HT1080 (cell line): ENCODE data around the gene KCNJ13. TPM values are rescaled to one million over a fixed set of nuclear protein-coding genes. Genes with fewer than 3 reads are reported as not detected.

Source experiments
- DNase-seq: peaks from one replicate; pipeline ENCODE4 v3.0.0-alpha.2; 2015; ENCODE audit warnings: low read depth
- polyA plus RNA-seq, 2 experiments: library from polyadenylated mRNA; depleted of rRNA; stranded (reverse); fragments of >200 nt; gene quantifications; 2 replicates each; pipeline ENCODE4 v1.2.3, GENCODE V29; 2015
- total RNA-seq: library from RNA; depleted of rRNA; stranded (reverse); fragments of >200 nt; shearing (Covaris generic); gene quantifications from 2 replicates; pipeline ENCODE4 v1.2.3, GENCODE V29; 2014; rRNA removed

Gene KCNJ13
- not detected in 2 replicates for total RNA-seq
- polyA plus RNA-seq (2015; cell fraction: cytosol; rRNA removed), result not detected in 2 replicates
- not detected in 2 replicates for polyA plus RNA-seq (2015; cell fraction: nucleus; rRNA removed)

DNA sequence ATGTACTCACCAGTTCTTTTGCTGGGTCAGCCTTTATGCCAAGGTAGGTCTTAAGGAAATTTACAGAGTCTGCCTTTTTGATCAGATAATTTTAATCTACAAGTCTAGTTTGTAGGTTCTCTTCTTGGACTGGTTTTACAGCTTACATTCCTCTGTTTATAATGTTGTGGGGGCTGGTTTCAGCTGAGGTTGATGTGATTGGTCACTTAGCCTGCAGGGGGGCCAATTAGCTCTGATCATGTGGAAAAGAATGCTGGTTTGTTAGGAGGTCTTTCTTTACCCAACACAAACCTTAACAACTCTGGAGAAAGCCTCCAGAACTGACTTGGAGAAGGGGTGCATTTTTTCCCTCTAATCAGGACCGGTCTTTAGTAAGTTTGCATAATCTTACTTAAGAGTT, at the start of gene KCNJ13:
TSS of gene KCNJ13 (minus strand) at position 131 of the 400 bp plus-strand sequence. CDS start 5,203 bp downstream, outside the sequence.
- no peak for DNase-seq

DNA sequence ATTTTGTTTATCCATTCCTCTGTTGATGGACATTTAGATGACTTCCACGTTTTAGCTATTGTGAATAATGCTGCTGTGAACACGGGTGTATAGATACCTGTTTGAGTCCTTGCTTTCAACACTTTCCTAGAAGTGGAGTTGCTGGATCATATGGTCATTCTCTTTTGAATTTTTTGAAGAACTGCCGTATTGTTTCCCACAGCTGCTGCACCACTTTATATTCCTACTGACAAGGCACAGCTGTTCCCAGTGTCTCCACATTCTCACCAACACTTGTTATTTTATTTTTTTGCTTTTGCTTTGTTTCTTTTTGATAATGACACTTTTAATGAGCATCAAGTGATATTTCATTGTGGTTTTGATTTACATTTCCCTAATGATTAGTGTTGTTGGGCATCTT, 41.4 kb upstream of the KCNJ13 start:
- no peak for DNase-seq

DNA sequence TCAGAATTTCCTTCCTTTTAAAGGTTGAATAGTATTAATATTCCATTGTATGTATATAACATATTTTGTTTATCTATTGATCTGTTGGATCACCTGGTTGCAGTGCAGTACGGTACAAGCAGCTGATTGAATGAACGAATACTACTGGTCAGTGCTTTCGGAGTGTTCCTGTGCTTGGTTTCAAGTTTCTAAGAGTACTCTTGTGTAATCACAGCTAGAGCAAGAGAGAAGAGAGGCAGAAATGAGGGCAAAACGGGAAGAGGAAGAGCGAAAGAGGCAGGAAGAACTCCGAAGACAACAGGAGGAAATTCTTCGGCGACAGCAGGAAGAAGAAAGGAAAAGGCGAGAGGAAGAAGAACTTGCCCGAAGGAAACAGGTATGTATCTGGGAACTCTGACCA, 40.3 kb upstream of the KCNJ13 start:
- DNase-seq, result no peak

DNA sequence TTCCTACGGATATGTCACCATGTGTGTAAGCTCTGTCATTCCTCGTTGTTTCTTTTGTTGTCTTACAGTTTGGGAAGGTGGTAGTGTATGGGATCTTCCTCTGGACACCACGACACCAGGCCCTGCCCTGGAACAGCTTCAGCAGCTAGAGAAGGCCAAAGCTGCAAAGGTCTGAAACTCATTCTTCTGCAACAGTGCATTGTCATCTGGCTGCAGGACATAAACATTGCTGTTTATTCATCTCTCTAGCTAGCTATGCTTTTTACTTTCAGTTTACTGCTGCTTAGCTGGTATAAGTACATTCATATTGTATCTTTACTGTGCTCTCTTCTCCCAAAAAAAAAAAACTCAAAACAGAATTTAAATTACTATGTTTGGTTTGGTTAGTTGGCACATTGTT, 39.2 kb upstream of the KCNJ13 start:
- no peak for DNase-seq

DNA sequence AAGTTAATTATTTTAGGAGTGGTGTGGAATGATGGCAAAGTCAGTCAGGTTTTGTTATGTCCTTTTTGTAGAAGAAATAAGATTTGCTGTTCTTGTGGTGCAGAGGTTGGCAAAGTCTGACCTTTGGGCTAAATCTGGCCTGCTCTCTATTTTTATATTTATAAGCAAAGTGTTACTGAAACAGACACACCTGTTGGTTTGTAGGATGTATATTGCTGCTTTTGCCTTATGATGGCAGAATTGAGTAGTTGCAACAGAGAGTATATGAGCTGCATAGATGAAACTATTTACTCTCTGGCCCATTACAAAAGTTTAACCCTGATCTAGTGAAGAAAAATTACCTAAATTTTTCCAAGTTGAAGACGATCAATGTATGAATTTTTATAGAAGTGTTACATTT, 34.1 kb upstream of the KCNJ13 start:
- no peak for DNase-seq

DNA sequence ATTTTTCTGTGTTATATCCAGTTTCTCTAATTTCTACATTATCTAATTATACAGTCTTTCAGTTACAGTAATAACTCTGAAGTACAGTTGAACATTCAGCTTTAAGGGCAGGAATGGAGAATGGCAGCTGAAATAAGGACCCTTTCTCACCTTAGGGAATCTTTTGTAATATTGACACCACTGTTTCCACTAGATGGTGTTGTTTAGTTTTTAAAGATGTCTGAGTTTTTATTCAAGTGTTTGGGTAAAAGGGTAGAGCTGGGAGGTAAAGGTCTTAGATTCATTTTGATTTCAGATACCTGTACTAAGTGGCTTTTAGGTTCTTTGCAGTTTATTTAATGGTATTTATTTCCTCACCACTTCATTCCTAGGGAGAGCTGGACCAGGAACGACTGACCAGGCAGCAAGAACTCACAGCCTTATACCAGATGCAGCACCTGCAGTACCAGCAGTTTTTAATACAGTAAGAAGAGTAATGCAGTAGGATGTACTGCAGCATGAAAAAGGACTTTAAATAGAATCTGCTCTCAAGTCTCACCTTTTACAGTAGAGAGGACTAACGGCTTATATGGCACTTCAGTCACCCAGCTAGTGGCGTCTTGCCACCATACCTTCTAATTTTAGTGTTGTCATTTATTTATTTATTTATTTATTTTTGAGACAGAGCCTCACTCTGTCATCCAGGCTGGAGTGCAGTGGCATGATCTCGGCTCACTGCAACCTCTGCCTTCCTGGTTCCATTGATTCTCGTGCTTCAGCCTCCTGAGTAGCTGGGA, 33.2 kb upstream of the KCNJ13 start:
- no peak for DNase-seq

DNA sequence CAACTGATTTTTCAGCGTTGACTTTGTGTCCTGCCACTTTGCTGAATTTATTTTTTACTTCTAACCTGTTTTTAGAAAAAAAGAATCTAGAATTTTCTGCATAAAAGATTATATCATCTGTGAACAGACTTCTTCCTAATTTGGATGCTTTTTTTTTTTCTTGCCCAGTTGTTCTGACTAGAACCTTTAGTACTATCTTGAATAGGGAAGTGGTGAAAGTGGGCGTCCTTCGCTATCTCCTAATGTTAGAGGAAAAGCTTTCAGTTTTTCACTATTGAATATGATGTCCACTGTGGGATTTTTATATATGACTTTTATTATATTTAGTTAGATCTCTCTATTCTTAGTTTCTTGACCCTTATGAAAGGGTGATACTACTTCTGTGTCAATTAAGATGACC, 25.7 kb upstream of the KCNJ13 start:
- no peak for DNase-seq

DNA sequence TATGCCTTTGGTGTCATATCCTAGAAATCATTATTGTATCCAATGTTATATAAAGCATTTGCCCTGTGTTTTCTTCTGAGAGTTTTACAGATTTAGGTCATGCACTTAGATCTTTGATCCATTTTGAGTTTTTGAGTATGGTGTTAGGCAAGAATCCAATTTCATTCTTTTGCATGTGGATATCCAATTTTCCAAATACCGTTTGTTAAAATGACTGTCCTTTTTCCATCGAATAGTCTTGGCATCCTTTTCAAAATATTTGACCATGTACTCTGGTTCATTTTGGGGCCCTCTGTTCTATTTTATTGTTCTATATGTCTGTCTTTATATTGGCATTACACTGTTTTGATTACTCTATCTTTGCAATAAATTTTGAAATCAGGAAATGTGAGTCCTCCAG, 23.8 kb upstream of the KCNJ13 start:
- DNase-seq, result no peak

DNA sequence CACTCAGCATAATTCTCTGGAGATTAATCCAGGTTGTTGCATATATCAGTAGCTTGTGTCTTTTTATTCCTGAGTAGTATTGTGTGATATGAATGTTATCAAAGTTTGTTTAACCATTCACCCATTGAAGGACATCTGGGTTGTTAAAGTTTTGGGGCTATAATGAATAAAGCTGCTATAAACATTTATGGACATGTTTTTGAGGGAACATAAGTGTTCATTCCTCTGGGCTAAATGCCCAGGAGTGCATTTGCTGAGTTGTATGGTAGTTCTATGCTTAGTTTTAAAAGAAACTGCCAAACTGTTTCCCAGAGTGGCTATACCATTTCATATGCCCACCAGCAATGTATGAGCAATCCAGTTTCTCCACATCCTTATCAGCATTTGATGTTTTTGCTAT, 21.8 kb upstream of the KCNJ13 start:
- DNase-seq, result no peak

DNA sequence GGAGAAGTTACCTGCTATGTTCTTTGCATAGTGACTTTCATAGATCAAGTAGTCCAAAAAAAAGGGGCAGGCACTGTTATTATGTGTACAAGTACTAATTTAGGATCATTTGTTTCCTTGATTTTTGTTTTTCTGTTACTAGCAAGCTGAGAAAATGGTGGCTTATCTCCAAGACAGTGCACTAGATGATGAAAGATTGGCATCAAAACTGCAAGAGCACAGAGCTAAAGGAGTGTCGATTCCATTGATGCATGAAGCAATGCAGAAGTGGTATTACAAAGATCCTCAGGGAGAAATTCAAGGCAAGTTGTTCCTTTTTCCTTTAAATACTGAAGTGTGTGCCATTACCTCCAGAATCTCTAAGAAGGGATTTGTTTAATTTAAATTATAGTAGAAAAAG, 19.6 kb upstream of the KCNJ13 start:
- no peak for DNase-seq

DNA sequence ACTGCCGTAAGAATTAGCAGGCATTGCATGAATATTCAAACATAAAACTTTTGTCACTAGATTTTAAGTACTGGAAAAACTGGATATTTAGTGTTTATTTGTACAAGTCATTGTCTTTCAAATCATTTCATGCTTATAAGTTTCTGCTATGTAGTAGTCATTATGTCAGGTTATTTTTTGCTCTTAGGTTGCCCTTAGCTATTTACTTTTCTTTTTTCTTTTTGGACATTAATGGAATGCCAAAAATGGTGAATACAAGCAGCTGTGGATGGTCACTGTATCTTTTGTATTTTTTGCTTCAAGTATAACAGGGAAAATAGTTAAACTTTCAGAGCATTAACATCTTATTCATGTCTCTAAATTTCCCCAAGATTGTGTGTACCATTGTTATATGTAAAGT, 18.6 kb upstream of the KCNJ13 start:
- no peak for DNase-seq

DNA sequence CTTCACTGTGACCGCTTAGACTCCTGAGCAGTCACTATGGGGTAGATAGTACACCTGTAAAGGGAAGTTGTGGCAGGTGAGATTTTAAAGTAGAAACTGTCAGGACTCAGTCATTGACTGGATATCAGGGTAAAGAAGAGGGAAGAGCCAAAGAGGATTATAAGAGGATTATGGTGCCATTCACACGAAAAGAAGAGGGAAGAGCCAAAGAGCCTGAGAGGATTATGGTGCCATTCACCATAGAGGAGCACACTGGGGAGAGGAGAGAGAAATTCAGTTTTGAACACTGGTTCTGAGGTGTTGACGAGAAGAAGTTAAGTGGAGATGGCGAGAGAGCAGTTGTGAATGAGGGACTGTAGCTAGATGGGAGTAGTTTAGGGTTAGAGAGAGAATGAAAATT, 16.9 kb upstream of the KCNJ13 start:
- no peak for DNase-seq

DNA sequence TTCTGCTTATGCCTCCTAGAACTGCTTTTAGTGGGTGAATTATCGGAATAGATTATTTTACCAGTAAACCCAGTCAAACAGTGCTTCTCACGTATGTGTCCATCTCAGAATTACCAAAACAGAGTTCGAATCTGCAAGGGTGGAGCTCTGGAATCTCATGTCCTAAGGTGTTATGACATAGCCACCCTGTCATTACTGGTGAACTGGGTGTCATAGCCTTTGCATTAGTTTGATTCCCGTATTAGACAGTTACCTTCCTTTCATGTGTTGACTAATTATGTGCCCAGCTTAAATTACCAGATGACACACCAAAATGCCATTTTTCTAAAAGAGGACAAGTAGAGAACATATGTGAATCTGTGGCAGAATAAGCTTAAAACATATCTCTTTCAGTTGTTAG, 15.2 kb upstream of the KCNJ13 start:
- no peak for DNase-seq

DNA sequence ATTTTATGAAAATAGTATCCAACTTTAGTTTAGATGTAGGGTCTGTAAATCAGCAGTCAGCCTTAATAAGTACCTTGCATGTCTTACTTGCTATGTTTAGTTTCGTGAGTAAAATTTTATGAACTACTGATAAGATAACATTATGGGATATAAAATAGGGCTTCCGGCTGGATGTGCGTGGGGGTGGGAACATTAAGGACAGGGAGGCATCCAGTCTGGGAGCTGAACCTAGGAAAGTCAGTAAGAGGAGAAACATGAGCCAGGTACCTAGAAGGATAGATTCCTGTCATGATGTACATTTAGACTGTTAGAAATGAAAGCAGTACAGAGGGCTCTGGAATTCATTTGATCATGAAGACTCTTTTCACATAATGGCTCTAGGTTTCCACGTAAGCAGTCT, 12.7 kb upstream of the KCNJ13 start:
- no peak for DNase-seq

DNA sequence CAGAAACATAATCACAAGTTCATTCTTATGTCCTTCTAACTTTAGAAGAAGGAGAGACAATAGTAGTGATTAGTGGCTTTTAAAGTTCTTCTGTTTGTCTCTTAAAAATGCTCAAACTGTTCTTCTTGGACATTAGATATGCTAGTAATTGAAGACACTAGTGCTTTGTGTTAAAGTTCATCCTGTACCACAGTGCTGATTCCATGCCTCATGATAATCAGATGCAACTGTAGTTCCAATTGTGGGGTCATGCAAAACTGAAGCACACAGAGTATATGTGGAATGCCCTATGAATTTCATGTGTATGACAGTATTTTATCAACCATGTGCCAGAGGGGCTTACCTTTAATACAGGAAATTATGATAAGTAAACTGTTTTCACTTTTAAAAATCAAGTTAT, 11.4 kb upstream of the KCNJ13 start:
- DNase-seq, result no peak

DNA sequence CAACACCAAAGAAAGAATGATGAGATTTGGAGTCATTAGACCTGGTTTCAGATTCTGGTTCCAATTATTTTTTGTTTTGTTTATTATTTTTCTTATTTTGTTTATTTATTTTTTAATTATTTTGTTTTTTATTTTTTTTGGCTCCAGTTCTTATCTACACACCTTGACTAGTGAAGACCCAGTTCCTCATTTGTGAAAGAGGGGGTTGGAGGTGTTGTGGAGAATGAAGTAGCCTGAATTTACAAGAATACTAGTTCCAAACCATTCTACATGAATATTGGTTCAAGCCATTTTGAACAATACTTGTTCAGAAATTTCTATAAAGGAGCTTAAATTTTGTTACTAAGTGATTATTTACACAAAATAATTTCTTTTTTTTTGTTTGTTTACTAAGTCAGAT, 6.9 kb upstream of the KCNJ13 start:
- no peak for DNase-seq

DNA sequence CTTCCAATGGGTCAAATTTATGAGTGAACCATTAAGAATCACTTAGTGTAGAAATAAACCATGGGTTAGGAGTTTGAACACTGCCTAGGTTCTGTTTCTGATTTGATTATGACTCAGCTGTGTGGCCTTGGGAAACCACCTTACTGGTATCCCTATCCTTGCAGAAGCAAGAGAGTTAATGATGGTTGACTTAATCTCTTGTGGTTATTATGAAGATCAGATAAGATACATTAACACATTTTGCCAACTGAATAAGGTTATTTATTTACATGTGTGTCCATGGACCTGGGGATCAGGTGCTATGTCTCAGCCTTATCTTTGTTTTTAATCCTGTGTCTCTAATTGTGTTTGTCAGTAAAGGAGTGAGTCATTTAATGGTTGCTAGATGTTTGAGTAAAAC, 5.4 kb upstream of the KCNJ13 start:
- peak; percentile 57 for DNase-seq

DNA sequence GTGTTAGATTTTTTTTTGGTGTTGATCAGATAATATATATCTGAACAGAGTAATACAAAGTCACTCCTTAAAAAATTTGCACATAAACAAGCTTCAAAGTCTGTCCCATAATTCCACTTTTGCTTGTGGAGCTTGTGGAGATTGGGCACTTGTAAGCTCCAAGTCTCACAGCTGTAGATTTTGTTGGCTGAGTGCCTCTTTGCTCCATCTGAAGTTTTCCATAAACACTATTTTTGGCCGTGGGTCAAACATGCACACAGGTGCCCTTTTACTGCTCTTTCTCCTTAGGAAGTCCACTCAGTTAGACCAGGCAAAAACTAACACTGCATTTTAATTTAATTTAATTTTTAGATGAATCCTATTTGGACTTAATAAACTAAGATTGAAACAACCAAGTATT, 3.6 kb upstream of the KCNJ13 start:
- DNase-seq, result no peak

DNA sequence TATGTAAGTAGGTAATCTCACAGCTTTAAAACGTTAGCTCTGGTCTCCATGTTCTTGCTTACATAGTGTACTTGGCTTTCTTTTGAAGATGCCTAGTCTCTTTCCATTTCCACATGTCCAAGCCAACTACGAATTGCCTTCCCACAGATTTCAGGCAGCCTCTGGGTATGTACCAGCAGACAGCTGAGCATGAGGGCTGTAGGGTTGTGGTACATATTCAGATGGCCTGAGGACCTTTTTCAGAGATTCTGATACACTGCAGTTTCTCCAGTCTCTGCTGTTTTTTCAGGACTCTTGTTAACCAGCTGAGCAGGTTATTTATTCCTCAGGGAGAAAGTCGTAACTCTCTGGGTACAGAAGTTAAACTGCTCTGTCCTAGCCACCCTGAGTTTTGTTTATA, 3.1 kb upstream of the KCNJ13 start:
- no peak for DNase-seq

DNA sequence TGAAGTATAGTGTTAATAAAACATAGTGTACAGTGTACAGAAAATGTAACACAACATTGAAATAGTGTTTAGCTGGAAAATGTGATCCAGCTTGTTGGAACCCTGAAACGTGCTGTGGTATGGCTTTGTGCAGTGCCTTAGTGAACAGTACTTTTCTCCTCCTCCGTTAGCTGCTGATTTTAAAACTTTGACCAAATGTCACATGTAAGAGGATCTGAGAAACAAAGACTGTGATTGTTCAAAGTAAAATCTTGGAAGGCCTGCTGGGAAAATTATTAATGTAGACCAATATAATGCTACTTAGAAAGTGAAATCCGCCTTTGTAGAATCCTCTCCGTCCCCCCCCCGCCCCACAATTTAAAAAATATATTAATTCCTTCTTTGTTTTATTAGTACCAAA, 911 bp upstream of the KCNJ13 start:
- no peak for DNase-seq

DNA sequence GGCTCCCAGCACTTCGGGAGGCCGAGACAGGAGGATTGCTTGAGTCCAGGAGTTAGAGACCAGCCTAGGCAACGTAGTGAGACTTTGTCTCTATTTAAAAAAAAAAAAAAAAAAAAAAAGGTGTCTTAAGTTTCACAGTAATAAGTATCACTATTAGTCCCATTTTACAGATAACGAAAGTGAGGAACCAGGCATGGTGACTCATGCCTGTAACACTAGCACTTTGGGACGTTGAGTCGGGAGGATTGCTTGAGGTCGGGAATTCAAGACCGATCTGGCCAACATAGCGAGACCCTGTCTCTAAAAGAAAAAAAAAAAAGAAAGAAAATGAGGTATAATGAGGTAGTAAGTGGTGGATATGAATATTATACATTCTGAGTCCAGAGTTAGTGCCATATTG, 2.5 kb downstream of the KCNJ13 start:
- DNase-seq, result no peak

DNA sequence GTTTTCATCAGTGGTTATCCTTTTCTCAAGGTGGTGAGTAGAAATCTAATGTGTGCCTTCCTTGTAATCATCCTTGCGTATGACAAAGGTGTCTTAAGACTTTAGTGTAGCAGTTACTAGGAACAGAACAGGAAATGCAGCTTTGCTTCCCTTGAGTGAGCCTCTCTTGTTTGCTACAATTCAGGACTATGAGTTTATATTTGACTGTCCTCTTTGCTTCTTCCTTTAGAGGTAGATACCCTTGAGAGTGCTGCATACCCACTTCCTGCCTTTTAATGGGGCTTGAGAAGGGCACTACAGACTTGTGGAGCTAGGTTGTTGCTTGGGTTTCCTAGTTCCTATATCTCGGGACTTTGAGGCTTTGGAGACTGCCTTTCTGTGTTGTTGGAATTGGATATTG, 3.8 kb downstream of the KCNJ13 start:
- DNase-seq, result no peak

DNA sequence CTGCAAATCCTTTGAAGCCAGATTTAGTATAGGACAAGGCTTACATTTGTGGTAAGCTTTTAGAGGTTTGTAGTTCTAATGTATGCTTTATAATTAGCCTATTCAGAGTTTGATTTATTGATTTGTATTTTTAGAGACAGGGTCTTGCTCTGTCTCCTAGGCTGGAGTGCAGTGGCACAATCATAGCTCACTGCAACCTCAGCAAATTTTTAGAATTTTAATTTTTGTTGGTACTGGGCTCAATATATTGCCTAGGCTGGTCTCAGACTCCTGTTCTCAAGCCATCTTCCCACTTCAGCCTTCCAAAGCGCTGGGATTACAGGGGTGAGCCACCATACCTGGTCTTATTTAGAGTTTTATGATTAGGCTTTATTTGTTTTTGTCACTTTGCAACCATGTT, 4.5 kb downstream of the KCNJ13 start:
- DNase-seq, result no peak

DNA sequence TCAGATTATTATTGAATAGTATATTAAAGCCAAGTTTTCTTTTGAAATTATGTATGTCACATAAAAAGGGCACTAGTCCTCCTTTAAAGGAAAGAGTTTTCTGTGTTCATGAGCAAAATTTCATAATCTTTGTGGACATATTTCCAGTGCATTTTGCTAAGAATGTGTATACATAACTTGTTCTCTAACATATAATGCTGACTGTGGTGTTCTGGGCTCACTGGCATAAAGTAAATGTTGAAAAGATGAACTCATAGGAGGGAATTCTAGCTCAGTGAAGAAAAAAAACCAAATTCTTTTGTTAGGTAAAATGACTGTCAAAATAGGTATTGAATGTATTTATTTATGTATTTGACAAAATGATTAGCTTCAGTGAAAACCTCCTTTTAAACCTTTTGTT, 6.2 kb downstream of the KCNJ13 start:
- no peak for DNase-seq
